OCI-LY1 (cell line): ENCODE measurements around the gene ZNF74.

Experiments used
- H2AFZ ChIP-seq: fragments of 200-600 bp; sonication (generic), shearing (Covaris generic); 2 replicates; pipeline ENCODE4 v1.6.0; 2014; ENCODE audit warnings: antibody characterized with exemption, mild to moderate bottlenecking, low read length
- H3F3A ChIP-seq: fragments of 200-600 bp; sonication (generic), shearing (Covaris generic); 2 replicates; pipeline ENCODE4 v1.6.0; 2014; ENCODE audit warnings: mild to moderate bottlenecking, antibody characterized with exemption, low read length, moderate library complexity; ENCODE audit not compliant: insufficient read depth
- H3K27ac ChIP-seq: fragments of 200-600 bp; sonication (generic); 2 replicates; pipeline ENCODE4 v1.5.1; 2014; ENCODE audit warnings: low read length, mixed run types, mild to moderate bottlenecking, low read depth; ENCODE audit not compliant: poor library complexity, severe bottlenecking
- H3K27me3 ChIP-seq: fragments of 200-600 bp; sonication (generic); 2 replicates; pipeline ENCODE4 v1.6.0; 2014; ENCODE audit warnings: antibody characterized with exemption, mild to moderate bottlenecking, low read length, moderate library complexity; ENCODE audit not compliant: insufficient read depth
- H3K36me3 ChIP-seq: fragments of 200-600 bp; sonication (generic); 2 replicates; pipeline ENCODE4 v1.6.1; 2014; ENCODE audit warnings: mild to moderate bottlenecking, antibody characterized with exemption, low read length, moderate library complexity, mixed read lengths; ENCODE audit not compliant: insufficient read depth
- H3K4me1 ChIP-seq: fragments of 200-600 bp; sonication (generic); 2 replicates; pipeline ENCODE4 v1.5.1; 2014; ENCODE audit warnings: mild to moderate bottlenecking, low read length, moderate library complexity; ENCODE audit not compliant: insufficient read depth, severe bottlenecking
- H3K4me2 ChIP-seq: fragments of 200-600 bp; sonication (generic), shearing (Covaris generic); 2 replicates; pipeline ENCODE4 v1.6.1; 2014; ENCODE audit warnings: low read length
- H3K4me3 ChIP-seq: fragments of 200-600 bp; sonication (generic); 2 replicates; pipeline ENCODE4 v1.5.1; 2014; ENCODE audit warnings: low read length, low read depth, mild to moderate bottlenecking, mixed read lengths; ENCODE audit not compliant: poor library complexity, severe bottlenecking
- H3K79me2 ChIP-seq: fragments of 200-600 bp; shearing (Covaris generic); 2 replicates; pipeline ENCODE4 v1.6.1; 2016; ENCODE audit warnings: mixed run types, low read length, mixed read lengths; ENCODE audit not compliant: insufficient read depth
- H3K9ac ChIP-seq: fragments of 200-600 bp; sonication (generic), shearing (Covaris generic); 2 replicates; pipeline ENCODE4 v1.6.1; 2014; ENCODE audit warnings: mild to moderate bottlenecking, low read length, mixed read lengths
- H3K9me2 ChIP-seq: fragments of 200-600 bp; sonication (generic), shearing (Covaris generic); 2 replicates; pipeline ENCODE4 v1.6.1; 2014; ENCODE audit warnings: low read depth, mild to moderate bottlenecking, low read length, mixed read lengths
- H3K9me3 ChIP-seq: fragments of 200-600 bp; shearing (Covaris generic); 2 replicates; pipeline ENCODE4 v1.6.1; 2014; ENCODE audit warnings: low read length, mixed read lengths
- H4K20me1 ChIP-seq: fragments of 200-600 bp; sonication (generic), shearing (Covaris generic); 2 replicates; pipeline ENCODE4 v1.6.0; 2016; ENCODE audit warnings: mild to moderate bottlenecking, low read length; ENCODE audit not compliant: insufficient read depth
- CTCF ChIP-seq: fragments of 200-600 bp; sonication (generic), shearing (Covaris generic); IDR thresholded peaks from 2 replicates; pipeline ENCODE4 v1.5.1; 2017; ENCODE audit warnings: mild to moderate bottlenecking, antibody characterized with exemption, low read length, moderate library complexity, mixed read lengths
- EZH2 ChIP-seq: fragments of 200-600 bp; sonication (generic), shearing (Covaris generic); IDR thresholded peaks from 2 replicates; pipeline ENCODE4 v1.8.0; 2017; ENCODE audit warnings: borderline replicate concordance, mixed run types, mild to moderate bottlenecking, antibody characterized with exemption, low read length, moderate library complexity, mixed read lengths

ZNF74 gene

GRCh38 chr22:20439928-20440575, 46.1 kb downstream of the ZNF74 start:
- no peaks in the 10 kb centered on the region for H3K9me2 ChIP-seq
- no peaks in the 10 kb centered on the region for H3F3A ChIP-seq
- H3K4me2 ChIP-seq = no peak overlapping the region
- no peak overlapping the region for H2AFZ ChIP-seq
- no peak overlapping the region for H3K9ac ChIP-seq
- no peak overlapping the region for H3K27ac ChIP-seq
- 0 out of 2 replicates have a peak, but pooled peaks cover 7% of the 10 kb centered on the region for H3K36me3 ChIP-seq
- H3K4me1 ChIP-seq = no peaks in the 10 kb centered on the region
- no peaks in the 10 kb centered on the region for H3K9me3 ChIP-seq
- TF ChIP-seq EZH2 = no peak
- no peak for TF ChIP-seq CTCF
- H3K27me3 ChIP-seq = no peaks in the 10 kb centered on the region
- no peaks in the 10 kb centered on the region for H3K79me2 ChIP-seq
- no peak overlapping the region for H3K4me3 ChIP-seq
- H4K20me1 ChIP-seq = no peaks in the 10 kb centered on the region

GRCh38 chr22:20440637-20441591, 47.0 kb downstream of the ZNF74 start:
- no peaks in the 10 kb centered on the region for H3F3A ChIP-seq
- no peaks in the 10 kb centered on the region for H3K4me1 ChIP-seq
- no peaks in the 10 kb centered on the region for H3K9me2 ChIP-seq
- H3K4me3 ChIP-seq = no peak overlapping the region
- no peak overlapping the region for H3K4me2 ChIP-seq
- TF ChIP-seq CTCF = no peak
- no peak for TF ChIP-seq EZH2
- H3K9me3 ChIP-seq = no peaks in the 10 kb centered on the region
- H3K27me3 ChIP-seq = no peaks in the 10 kb centered on the region
- no peaks in the 10 kb centered on the region for H4K20me1 ChIP-seq
- H2AFZ ChIP-seq = no peak overlapping the region
- H3K9ac ChIP-seq = no peak overlapping the region
- peaks cover 9% of the 10 kb centered on the region; the same call in 1 of the 2 replicates for H3K36me3 ChIP-seq
- H3K79me2 ChIP-seq = no peaks in the 10 kb centered on the region
- H3K27ac ChIP-seq = no peak overlapping the region

GRCh38 chr22:20441631-20442484, 47.9 kb downstream of the ZNF74 start:
- H3K9ac ChIP-seq = no peak overlapping the region
- no peaks in the 10 kb centered on the region for H3K9me2 ChIP-seq
- H3K27me3 ChIP-seq = no peaks in the 10 kb centered on the region
- no peaks in the 10 kb centered on the region for H3K4me1 ChIP-seq
- no peak for TF ChIP-seq EZH2
- no peak for TF ChIP-seq CTCF
- H3F3A ChIP-seq = no peaks in the 10 kb centered on the region
- H3K36me3 ChIP-seq = peaks cover 14% of the 10 kb centered on the region; the same call in 1 of the 2 replicates
- H3K4me2 ChIP-seq = no peak overlapping the region
- no peaks in the 10 kb centered on the region for H3K9me3 ChIP-seq
- no peaks in the 10 kb centered on the region for H3K79me2 ChIP-seq
- H3K27ac ChIP-seq = no peak overlapping the region
- no peaks in the 10 kb centered on the region for H4K20me1 ChIP-seq
- no peak overlapping the region for H2AFZ ChIP-seq
- H3K4me3 ChIP-seq = no peak overlapping the region
